Peyer's patch (tissue), 4 donors: Measurements from ENCODE around the gene MED8.

Experiments used
- CTCF ChIP-seq, 6 experiments: fragments of 450-650 bp in 4 of 6; fragments of 200-600 bp in 2 of 6; sonication (generic) in 1 of 6; IDR thresholded peaks; one replicate each; pipeline ENCODE4 v1.5.1; 2017 to 2019; ENCODE audit warnings: antibody characterized with exemption in 6 of 6, mild to moderate bottlenecking in 3 of 6, moderate library complexity in 1 of 6
- POLR2A ChIP-seq, 2 donors: fragments of 450-650 bp; IDR thresholded peaks; one replicate each; pipeline ENCODE4 v1.5.1; 2017; ENCODE audit warnings: antibody characterized with exemption in 2 of 2, mild to moderate bottlenecking in 2 of 2, moderate library complexity in 2 of 2

GRCh38 chr1:43388613-43389012 is 987 bp downstream of the MED8 start:
- no peak for TF ChIP-seq CTCF (IDR thresholded peaks at IDR 0.05)
- TF ChIP-seq POLR2A (IDR thresholded peaks at IDR 0.05): no peak
